GM21576 (cell line): ENCODE data around the gene CHRM2.

Experiments used
- ATAC-seq: cut with Tn5 transposase; IDR thresholded peaks from one replicate; pipeline ENCODE4 v1.9.1; 2021; ENCODE audit warnings: mild to moderate bottlenecking, moderate library complexity; ENCODE audit not compliant: unreplicated experiment

CHRM2 gene

GRCh38 chr7:137018468-137018867, 150.0 kb downstream of the CHRM2 start:
- ATAC-seq: no peak

DNA sequence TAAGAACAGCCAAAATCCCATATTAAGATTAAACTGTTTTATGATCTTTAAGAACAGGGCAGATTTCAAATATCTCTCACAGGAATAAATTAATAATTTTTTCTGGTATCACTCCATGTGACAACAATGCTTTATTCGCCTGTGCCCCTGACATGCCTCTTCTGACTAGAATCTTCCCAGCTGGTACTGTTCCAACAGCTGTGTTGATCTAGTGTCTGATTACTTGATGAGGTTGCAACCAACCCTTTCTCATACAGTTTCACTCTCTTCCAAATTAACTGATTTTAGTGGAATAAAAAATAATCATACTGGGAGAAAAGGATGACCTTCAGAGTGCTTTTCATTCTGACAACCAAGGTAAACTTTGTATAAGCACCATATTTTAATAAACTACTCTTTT, 151.9 kb downstream of the CHRM2 start:
- no peak for ATAC-seq

DNA sequence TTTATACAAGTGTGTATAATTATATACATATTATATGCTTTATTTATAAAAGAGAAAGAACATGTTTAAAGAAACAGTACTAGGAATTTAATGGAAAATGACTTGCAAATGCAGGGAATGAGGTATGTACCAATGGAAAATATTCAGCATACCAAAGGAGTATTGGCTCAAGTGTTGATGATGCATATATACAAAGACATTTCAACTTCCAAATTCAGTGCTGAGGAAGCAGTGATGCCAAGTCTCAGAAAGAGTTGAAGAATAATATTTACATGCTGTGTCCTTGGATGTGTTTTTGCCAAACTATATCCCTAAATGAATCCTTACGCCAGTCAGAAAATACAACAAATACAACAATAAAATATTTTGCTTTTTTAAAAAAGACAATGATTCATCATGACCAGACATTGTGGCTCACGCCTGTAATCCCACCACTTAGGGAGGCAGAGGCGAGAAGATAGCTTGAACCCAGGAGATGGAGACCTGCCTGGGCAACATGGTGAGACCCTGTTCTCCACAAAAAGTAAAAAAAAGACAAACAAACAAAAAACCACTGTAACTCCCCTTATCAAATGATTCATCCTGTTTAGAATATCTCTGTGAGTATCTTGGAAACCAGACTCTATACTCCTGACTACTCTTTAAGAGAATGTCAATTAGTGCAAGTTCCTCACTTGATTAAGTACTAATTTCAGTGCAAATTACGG, 157.2 kb downstream of the CHRM2 start:
- no peak for ATAC-seq

GRCh38 chr7:137026176-137026500, 157.7 kb downstream of the CHRM2 start:
- no peak for ATAC-seq

DNA sequence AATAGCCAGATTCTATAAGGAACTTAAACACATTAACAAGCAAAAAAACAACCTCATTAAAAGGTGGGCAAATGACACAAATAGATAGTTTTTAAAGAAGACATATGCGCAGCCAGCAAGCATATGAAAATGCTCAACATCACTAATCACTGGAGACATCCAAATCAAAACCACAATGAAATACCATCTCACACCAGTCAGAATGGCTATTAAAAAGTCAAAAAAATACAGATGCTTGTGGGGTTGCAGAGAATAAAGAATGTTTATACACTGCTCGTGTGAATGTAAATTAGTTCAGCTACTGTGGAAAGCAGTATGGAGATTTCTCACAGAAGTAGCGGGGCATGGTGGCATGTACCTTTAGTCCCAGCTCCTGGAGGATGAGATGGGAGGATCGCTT, 164.0 kb downstream of the CHRM2 start:
- no peak for ATAC-seq

GRCh38 chr7:137036768-137037167, 168.3 kb downstream of the CHRM2 start:
- ATAC-seq: no peak

DNA sequence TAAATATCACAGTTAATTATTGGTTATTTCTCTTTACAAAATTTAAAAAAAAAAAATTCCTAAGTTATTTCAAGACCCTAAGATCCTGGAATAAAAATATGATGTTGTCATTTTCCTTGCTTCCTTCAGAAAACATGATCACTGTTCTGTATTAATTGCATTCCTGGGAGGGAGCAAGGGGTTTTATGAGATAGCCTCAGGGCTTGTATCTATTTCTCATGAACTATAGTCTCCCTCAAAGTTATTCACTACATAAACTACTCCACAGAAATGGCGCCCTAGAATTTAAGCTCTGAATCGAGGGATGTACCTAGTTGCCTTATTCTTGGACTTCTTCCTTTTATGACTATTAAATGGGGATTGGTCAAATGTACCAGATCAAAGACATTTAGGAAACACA, 170.3 kb downstream of the CHRM2 start:
- ATAC-seq: no peak

DNA sequence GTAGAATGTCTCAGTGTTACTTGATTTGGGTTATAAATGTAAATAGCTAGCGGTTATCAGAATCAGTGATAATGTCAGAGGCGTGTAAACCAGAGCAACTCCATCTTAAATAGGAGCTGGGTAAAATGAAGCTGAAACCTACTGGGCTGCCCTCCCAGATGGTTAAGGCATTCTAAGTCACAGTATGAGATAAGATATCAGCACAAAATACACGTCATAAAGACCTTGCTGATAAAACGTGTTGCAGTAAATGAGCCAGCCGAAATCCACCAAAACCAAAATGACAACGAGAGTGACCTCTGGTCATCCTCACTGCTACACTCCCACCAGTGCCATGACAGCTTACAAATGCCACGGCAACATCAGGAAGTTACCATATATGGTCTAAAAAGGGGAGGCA, 172.3 kb downstream of the CHRM2 start:
- ATAC-seq: no peak

- ATAC-seq: no peak
Observed at GRCh38 chr7:137045573-137045972, 177.1 kb downstream of the CHRM2 start.

DNA sequence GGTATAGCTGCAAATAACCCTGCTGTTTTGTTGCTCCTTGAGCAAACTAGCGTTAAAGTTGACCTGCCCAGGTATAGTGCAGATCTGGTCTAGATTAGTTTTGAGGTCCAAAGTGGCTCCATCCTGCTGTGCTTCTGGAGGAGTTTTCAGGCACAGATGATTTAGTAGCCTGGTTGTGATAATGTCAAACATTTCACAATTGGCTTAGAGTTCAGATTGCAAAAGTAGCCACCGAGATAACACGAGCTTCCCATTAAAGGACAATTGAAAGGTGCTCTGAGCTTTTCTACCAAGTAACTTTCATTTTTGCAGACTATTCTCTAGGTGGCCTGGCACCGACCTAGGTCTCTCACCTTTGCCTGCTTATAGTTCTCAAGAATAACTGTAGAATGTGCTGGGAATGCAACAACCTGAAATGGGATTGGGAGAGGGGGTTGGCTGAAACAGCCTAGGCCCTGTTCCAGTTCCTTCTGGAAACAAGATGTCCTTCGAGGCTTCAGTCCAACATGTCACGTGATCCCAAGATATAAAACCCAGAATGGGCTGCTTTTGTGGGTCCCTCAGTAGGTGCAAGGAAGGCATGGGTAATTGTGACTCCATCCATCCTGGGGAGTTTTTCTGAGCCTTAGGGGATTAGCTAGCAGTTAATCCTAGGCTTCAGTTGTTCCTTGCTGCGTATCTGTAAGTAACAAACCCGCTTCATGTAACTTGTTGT, 201.0 kb downstream of the CHRM2 start:
- no peak for ATAC-seq
